ENCODE data around the gene UCP2.

Gene UCP2

DNA sequence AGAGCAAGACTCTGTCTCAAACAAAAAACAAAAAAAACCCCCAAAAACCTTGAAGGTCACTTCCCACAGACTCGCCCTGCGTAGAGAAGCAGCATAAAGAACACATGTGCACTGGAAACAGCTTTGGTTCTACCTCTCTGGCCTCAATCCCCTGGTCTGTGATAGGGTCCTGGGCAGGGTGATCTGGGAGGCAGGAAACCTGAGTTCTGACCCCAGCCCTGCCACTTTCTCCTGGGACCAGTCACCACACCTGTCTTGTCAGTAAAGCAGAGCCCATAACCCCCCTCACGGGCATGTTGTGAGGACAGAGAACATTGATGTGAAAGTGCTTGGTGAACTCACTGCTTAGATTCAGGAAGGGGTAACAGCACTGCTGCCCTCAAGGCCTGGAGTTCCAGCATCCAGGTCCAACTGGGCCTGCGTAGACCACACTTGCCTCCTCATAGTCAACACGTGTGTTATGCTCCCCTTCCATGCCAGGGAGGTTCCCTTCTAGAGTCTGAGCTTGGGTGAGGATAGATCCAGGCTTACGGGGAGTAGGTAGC is 11.4 kb downstream of the UCP2 start:
- no peak for DNase-seq (ENCODE audit: low spot score)

DNA sequence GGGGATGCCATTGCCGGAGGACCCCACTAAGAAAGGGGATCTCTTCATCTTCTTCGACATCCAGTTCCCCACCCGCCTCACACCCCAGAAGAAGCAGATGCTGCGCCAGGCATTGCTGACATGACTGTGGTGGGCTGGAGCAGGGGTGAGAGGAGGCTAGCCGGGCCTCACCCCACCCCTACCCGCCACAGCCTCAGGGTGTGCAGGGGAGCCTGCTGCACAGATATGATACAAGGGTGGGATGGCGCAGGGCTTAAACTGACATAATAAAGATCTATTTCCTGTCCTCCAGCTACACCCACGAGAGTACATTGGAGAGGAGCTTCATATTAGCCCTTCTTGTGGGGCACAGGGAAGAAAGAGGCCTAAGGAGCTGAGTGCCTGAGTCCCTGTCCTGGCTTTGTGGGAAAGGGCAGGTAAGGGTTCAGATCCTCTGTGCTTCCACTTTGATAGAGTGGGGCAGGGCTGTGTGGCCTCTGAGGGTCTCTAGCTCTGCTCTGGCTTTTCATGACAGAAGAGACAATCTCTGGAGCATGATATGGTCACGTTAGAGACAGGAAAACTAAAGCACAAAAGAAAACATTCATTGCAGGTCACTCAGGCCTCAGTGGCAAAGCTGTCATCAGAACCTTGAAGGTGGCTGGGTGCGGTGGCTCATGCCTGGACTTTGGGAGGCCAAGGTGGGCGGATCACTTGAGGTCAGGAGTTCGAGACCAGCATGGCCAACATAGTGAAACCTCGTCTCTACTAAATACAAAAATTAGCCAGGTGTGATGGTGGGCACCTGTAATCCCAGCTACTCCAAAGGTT is 12.4 kb downstream of the UCP2 start:
- DNase-seq (ENCODE audit: low spot score), result peak; percentile 45

DNA sequence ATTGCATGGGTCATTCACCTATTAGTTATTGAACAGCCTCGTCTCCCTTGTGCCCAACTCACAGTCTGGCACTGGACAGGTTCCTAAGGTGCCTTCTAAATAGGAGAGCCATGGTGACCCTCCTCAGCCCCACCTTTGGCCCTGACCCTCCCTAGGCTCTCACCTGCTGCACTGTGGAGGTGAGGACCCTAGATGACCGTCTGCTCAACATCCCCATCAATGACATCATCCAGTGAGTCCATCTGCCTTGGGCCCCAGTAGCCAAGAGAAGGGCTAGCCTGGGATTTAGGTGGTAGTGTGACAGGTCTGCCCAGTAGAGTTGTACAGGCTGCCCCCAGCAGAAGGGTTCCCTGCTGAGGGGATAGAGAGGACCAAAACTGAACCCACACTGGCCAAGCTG is 13.6 kb downstream of the UCP2 start:
- no peak for DNase-seq (ENCODE audit: low spot score)

DNA sequence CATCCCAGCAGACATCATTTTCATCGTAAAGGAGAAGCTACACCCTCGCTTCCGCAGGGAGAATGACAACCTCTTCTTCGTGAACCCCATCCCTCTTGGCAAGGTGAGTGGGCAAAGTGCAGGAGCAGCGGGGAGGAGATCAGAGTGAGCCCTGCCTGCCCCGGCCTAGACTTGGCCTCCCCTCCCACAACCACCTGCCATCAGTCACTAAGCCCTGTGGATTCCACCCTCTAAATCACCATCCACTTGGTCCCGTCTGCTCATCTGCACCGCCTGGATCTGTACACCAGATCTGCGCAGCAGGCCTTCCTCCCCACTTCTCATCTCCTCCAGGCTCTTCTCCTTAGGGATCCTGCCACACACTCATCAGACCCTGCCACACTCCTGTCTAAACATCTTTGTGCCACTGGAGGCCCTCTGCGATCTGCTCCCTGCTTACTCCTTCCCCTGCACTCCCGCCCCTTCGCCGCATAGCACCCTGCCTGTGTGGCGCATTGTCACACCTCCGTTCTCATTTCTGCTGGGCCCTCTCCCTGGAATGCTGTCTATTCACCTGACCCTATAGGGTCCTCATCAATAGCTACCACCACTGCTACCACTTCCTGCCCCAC is 14.2 kb downstream of the UCP2 start:
- DNase-seq (ENCODE audit: low spot score), result no peak

DNA sequence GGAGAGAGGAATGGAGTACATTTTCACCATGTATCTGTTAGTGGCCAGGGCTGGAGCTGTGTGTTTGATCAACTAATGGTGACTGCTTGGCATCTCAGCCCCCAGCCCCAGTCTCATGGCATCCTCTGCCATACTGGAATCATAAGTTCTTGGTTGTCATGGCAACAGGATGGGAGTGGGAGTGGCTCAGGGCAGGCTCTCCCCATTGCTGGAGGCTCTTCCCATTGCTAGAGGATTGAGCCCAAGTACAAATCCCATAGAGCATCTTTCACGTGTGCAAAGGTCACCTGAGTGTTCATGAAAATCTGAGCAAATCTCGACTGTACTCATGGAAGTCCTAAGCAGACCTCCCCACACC is 16.9 kb downstream of the UCP2 start:
- DNase-seq (ENCODE audit: low spot score), result no peak

DNA sequence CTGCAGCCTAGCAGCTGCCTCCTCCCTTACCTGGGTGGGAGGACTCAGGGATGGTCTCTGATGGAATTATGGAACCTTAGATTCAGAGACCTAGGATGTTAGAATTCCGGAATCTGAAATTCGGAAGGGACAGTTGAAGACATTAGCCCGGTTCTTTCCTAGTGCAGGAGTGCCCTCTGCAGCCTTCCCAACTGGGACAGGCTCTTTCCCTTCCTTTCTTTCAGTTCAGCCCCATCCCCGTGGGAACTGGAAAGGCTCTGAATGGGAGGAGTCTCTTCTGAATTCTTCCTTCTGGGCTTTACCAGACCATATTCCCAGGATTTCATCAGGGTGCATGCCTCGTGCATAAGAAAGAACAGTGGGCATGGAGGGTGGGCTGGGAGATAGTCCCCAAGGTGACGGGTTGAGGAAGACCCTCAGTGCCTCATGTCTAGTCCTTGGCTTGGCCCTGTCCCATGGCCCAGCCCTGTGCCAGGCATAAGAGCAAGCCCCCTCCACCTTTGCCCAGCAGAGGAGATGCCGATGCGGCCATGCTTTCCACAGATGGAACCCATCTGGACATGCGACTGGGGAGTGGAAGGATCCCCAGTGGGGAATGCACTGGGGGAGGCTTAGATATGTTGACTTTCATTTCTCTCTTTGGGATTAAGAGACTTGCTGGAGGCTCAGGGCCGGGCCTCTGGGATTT is 17.4 kb downstream of the UCP2 start:
- DNase-seq (ENCODE audit: low spot score), result no peak

DNA sequence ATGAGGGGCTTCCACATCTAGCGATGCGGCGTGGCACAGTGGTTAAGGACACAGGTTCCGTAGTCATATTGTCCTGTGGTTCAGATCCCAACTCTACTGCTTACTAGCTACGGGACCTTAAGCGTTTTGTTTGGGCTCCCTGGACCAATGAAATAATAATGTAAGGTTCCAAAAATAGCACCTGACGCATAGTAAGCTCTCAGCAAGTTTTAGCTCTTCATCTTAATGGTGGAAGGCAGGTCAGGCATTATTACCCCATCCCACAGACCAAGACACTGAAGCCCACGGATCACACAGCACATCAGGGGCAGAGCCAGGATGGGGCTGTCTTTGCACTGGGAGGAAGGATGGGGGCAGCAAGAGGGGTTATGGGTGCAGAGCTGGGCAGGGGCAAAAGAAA is 18.8 kb downstream of the UCP2 start:
- DNase-seq (ENCODE audit: low spot score), result no peak

DNA sequence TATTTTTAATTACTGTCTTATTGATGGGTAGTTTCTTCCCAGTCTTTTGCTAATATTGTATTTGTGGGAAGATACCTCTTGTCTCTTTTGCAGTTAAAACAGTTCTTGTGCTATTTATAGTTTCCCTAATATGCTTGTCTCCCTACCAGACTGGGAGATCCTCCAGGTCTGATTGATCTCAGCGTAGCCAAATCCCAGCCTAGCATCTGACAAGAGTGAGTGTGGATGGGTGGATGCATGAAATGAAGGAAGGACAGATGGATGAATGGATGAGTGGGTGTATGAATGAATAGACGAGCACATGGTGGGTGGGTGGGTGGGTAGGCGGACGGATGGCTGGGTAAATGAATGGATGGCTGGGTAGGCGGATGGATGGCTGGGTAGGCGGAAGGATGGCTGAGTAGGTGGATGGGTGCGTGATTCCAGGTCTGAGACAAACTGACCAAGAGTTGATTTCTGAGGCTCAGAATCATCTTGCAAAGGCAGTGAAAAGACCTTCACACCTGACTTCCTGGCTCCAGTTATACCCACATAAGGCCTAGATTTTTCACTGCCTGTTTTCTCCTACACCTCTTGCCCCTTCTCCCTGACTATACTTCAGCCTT is 20.4 kb downstream of the UCP2 start:
- no peak for DNase-seq (ENCODE audit: low spot score)

DNA sequence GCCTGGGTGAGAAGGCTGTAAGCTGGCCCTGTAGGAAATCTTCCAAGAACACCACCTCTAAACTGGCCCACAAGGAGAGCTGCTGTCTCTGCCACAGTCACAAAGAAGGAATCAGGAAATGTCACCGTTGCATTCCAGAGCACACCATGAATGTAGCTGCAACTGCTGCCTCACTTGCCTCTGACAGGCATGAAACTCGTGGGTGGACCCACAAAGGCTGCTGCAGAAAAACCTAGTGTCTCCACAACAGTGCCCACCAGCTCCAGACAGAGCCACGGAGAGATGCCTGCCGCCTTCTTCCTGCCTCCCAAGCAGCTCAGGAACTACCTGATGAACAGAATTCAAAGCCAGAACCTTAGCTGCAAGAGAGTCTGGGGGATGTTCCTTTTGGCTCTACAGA is 21.3 kb downstream of the UCP2 start:
- DNase-seq (ENCODE audit: low spot score), result no peak

DNA sequence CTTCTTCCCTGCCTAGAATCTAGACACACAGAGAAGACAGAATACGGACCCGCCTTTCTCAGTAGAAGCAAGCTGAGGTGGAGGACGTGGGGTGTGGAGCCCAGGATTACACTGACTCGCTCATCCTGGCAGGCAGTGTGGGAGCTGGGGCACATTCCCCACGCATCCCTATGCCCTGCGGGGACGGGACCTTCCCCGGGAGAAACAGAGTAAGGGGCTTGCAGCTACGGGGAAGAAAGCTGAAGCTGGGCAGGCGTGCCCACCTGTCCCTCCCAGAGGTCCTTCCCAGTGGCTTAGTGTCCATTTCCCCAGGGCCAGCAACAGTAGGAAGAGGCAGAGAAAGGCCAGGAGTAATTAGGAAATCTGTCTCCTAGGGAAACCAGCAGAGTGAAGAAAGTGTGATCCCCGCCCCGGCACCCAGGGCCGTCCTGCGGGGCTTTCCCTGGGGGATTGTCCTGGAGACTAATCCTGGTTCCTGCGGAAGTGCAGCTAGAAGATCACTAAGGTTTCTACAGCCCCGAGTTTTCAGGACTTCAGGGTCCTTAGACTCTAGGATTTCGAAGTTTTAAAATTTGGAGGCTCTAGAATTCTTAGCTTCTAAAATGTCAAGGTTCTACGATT is 24.0 kb downstream of the UCP2 start:
- no peak for DNase-seq (ENCODE audit: low spot score)

DNA sequence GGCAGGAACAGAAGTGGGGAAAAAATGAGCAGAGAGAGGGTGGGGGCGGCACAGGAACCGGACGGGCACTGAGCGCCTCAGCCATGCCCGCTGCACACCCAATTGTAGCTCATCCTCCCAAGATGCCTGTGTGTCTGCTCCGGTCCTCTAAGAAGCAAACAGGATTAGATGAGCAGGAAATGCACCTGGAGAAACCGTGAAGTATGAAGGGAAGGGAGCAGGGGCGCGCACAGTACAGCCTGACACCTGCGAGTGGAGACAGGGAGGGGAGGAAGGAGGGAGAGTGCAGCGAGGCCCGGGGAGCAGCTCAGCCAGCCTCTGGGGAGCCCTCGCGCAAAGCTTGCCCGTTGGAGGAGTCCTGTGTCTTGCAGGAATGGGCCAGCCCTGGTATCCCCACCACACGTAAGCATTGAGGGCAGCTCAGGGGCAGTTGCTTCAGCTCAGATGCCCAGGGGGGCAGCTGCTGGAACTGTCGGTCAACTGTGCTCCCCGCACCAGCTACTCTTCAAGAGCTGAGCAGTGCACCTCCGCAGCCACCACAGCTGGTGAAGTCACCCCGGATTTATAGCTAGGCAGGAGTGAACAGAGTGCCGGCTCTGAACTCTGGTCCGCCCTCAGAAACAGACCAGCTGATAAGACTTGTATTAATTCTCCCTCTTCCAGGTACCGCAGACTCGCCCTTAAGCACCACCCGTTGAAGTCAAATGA is 24.8 kb downstream of the UCP2 start:
- DNase-seq (ENCODE audit: low spot score), result no peak

DNA sequence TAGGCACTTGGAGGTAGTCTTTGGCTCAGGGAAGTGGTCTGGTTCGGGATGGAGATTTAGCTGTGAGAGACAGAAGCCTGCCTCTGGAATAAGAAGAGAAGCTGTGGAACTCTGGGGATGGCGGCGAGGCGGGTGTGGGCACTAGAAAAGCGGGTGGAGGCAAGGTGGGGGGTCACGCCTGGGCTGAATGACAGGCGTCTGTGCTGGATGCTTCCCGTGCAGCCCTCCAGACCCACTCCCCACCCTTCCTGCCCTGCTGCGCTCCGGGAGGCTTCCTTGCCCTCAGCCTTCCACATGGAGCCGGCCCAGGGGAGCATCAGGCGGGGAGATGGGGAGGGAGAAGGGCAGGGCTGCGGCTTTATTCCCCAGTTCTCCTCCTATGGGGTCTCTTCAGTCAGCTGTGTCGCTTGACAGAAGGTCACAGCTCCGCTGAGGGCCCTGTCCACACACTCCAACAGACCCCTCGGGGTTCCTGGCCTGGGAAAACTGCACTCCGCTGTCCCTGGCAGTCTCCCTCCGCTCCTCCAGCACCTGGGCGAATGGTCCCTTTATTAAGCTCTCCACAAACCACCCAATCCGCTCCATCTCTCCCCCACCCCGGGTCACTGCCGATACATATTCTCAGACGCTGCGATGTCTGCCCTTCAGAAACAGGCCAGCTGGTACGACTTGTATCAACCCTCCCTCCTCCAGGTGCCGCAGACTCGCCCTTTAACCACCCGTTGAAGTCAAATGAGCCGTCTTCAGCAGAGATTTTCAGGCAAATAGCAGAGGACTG is 25.6 kb downstream of the UCP2 start:
- no peak for DNase-seq (ENCODE audit: low spot score)

DNA sequence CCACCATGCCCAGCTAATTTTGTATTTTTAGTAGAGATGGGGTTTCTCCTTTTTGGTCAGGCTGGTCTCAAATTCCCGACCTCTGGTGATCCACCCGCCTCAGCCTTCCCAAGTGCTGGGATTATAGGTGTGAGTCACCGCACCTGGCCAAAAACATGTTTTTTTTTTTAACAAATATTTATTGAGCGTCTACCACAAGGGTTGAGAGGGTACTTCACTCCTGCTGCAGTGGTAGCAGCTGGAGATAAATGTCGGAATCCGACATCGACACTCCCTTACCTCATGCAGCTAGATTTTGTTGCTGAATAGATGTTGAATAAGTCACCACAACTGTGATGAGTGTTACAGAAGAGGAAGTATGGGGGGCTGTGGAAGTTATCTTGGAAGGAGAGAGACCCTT is 30.8 kb downstream of the UCP2 start:
- DNase-seq (ENCODE audit: low spot score), result no peak

DNA sequence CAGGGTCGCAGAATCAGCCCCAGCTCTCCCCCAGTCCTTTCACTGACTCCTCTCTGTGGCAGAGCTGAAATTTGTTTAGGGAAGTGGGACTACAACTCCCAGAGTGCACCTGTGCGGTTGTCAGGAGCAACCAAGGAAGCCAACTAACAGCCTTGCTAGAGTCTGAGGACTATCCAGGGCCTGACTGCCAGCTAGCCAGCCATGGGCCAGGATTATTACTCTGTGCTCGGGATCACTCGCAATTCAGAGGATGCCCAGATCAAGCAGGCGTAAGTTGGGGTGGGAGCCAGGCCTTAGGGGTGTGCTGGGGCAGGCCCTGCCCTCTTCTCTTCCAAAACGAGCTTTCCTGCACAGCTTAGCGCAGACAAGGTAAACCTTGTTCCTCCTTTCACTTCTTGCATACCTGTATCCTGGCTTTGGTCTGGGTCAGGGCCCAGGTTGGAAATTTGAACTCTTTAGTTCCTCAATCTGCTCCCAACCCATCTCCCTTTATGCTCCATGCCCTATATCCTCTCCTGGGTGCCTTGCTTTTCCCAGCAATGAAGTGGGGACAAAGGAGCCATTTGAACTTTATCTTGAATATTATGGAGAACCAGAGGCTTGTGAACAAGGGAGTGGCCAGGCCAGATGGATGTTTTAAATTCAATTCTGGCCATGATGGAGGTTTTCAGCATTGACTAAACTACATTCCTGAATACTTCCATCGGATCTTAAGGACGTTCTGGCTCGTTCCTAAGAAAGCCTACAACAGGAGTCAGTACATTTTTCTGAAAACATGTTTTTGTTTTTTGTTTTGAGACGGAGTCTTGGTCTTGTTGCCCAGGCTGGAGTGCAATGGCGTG is 31.6 kb downstream of the UCP2 start, which contains the start of gene DNAJB13:
TSS of gene DNAJB13 (plus strand) at position 158 of the 842 bp plus-strand sequence. CDS start at position 202, 44 bp downstream.
- DNase-seq (ENCODE audit: low spot score), result no peak

DNA sequence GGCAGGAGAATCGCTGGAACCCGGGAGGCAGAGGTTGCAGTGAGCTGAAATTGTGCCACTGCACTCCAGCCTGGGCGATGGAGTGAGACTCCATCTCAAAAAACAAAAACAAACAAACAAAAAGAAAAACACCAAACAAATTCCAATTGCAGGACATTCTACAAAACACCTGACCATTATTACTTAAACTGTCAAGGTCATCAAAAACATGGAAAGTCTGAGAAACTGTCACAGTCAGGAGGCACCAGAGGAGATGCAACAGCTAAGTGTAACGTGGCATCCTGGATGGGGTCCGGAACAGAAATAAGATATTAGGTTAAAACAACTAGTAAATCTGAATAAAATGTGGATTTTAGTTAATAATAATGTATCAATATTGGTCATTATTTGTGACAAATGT is 32.7 kb downstream of the UCP2 start:
- no peak for DNase-seq (ENCODE audit: low spot score)

DNA sequence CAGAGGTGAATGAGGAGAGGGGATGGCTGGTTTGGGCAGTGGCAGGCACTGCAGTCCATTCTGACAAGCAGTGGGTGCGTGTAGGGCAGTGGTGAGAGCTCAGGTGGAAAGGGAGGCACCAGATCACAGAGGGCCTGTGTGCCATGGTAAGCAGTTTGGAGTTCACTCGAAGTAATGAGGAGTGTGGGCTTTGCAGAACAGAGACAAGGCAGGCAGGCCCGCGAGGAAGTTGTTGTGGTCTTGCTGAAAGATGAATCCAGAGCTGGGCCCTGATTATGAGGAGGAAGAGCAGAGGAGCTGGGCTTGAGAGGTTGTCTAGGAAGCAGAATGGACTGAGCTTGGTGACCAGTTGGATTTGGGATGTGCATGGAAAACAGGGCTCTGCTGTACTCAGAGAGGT is 33.4 kb downstream of the UCP2 start:
- DNase-seq (ENCODE audit: low spot score), result no peak

DNA sequence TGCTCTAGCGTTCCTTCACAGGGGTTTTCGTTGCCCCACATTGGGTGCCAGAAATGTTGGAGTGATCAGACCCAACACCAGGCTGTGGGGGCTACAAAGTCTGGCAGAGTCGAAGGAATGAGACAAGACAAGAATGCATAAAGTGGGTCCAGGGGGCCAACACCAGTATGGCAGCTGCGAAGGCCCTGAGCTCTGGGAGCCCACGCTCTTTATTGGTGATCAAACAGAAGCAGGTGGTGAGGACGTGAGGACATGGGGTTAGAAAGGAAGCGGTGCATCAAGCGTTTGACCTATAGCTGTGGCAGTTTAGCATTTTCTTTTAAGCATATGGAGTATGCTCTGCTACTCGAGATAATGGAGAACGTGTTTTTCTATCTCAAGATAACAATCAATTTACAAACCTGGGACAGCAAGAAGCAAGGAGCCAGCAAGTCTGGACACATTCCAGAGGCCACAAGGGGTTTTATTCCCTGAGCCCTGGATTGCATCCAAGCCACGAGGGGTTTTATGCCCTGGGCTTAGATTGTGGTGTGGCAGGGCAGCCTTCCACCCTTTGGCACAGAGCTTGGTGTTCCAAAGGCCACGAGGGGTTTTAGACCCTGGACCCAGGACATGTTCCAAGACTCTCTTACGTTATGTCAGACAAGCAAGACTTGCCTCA is 35.7 kb downstream of the UCP2 start:
- no peak for DNase-seq (ENCODE audit: low spot score)

DNA sequence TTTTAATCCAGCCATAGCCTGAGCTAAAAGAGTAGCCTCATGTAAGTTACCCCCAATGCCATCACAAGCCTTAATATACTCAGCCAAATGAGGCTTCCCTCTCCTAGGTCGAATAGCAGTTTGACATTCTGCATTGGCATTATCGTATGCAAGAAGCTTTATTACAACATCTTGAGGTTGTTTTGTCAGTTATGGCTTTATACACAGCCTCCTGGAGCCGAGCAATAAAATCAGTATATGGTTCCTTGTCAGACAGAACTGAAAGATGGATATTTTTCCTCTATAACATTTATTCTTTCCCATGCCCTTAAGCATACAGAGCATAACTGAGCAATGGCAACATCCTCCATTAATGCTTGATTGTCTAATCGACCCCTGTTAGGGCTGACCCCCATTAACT is 37.2 kb downstream of the UCP2 start:
- no peak for DNase-seq (ENCODE audit: low spot score)

DNA sequence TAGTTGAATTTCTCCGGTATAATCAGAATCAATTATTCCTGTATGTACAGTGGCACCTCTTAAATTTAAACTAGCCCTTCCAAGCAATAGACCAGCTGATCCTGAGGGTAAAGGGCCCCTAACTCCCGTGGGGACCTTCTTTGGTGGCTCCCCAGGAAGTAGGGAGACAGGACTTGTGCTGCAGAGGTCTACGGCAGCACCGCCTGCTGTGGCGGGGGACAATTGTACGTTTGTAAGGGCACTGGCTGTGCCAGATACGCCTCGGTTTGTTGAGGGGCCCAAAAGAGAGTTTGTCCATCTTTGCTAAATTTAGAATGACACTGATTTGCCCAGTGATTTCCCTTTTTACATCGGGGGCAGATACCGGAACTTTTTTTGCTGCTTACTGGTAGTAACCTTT is 37.7 kb downstream of the UCP2 start:
- DNase-seq (ENCODE audit: low spot score), result no peak

Measured in CD4-positive, alpha-beta T cell treated with Interleukin-6 at 100 ng/mL for 8 hours (primary cell).